Motor neuron (in vitro differentiated cells): ENCODE results near the gene LSAMP. TPM values are rescaled to one million over a fixed set of nuclear protein-coding genes. Genes with fewer than 3 reads are reported as not detected.
A peak's percentile ranks its signal among the peaks of the same experiment; 100 is the strongest.

ENCODE experiments used
- ATAC-seq, 8 experiments: fragments of 200-7000 bp; cut with Tn5 transposase; replicated peaks in 6 of 8; 2 replicates each; pipeline ENCODE4 v1.8.0; 2021; ENCODE audit warnings: mild to moderate bottlenecking in 8 of 8, moderate library complexity in 8 of 8
- H3K27ac ChIP-seq, 2 donors: fragments of 250-450 bp; sonication (Bioruptor Pico); 2 replicates each; pipeline ENCODE4 v1.9.0; 2021; ENCODE audit warnings: antibody characterized with exemption in 2 of 2, mild to moderate bottlenecking in 2 of 2, moderate library complexity in 1 of 2
- H3K4me1 ChIP-seq, 2 donors: fragments of 250-450 bp; sonication (Bioruptor Pico); replicated peaks in 1 of 2; 2 replicates each; pipeline ENCODE4 v1.6.1; 2021; ENCODE audit warnings: antibody characterized with exemption in 2 of 2, mild to moderate bottlenecking in 2 of 2, moderate library complexity in 1 of 2
- H3K4me3 ChIP-seq, 5 donors: fragments of 250-450 bp; sonication (Bioruptor Pico); 2 replicates each; pipeline ENCODE4 v1.9.0; 2021; ENCODE audit warnings: antibody characterized with exemption in 5 of 5, mild to moderate bottlenecking in 5 of 5, moderate library complexity in 4 of 5
- WGBS, 10 experiments: fragments of 450-650 bp; shearing (Covaris generic); methylation state at CpG; one replicate each; pipeline ENCODE4 v1.0.0; 2022; 5-methylcytosine and 5-hydroxymethylcytosine counted together
- in situ Hi-C, 9 experiments: fragments of 400-800 bp; cut with MboI; loops; one replicate each; pipeline ENCODE4 v1.15.0; 2021; ENCODE audit warnings: low sequenced_read_pairs in 9 of 9, low pct_unique_long_range_greater_than_20kb in 2 of 9; ENCODE audit not compliant: unreplicated experiment in 9 of 9
- total RNA-seq, 8 experiments: library from RNA; unstranded; fragments of 300-600 nt; gene quantifications; 2 replicates each; pipeline versions ENCODE4 v1.2.3 to v1.2.4, GENCODE V29; 2022

LSAMP gene
- total RNA-seq, 8 experiments from 2014 or later: 24.4 to 76.5 (median 39.2) TPM

DNA sequence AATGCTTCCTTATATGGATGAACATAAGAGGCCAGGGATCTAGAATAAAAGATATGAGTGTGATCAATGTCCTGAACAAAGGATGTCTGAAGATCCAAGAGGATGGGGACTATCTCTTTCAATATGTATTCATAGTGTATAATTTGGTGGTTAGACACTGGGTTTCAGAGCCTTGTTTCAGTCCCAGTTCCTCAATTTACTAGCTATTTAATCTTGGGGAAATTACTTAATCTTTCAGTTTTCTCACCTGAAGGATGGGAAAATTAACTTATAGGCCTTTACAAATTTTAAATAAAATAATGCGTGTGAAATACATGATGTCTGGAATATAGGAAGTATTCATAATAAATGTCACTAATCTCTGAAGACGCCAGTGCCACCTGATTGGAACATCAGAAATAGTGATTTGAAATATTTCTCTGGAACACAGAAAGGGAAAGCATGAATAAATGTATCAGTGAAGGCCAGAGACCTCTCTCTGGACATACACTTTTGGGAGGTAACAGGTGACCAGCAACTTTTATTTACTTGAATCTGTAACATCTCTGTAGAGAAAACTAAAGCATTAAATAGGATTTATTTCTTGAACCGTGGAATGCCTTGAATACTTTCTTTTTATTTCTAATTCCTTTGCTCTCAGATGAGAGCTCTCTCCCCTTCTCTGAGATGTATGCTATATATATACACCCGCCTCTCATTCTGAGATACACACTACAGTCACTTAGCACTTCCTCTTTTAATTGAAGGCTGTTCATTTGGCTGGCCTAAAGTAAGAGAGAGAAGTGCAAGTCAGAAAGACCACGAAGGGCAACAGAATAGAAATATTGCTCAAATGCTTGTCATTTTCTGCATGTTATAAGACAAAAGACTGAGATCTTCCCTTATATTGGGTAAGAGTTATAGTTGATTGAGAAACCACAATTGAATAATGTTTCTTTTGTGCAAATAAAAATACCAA lies 407.1 kb downstream of the LSAMP start:
- H3K27ac ChIP-seq: no peak overlapping the region
- ATAC-seq: peak in 2 of 8 experiments; percentile 30 to 49
- H3K4me1 ChIP-seq: peaks cover 28 to 29% of the 10 kb centered on the region in 2 donors
- H3K4me3 ChIP-seq: no peak overlapping the region
- 72 to 100% (median 91%) methylated on average over 1 to 5 of the region's 5 CpGs for WGBS, 10 experiments
- in situ Hi-C loops: no loop called here

- peak in 3 of 8 experiments; percentile 44 to 68 (median 60) for ATAC-seq
- in situ Hi-C loops: no loop called here
- 13 to 83% (median 42%) methylated on average over 1 to 3 of the region's 3 CpGs; no CpG with 5 or more reads in 2 of the 10 experiments for WGBS, 10 experiments
These were observed 409.9 kb downstream of the LSAMP start for GRCh38 chr3:116035429-116035828.

GRCh38 chr3:116034794-116035193 lies 410.5 kb downstream of the LSAMP start:
- peak in 4 of 8 experiments; percentile 11 to 81 (median 30) for ATAC-seq
- 0 to 50% (median 13%) methylated on average over 1 of the region's 1 CpG for WGBS, 10 experiments
- H3K4me1 ChIP-seq: peaks cover 21 to 32% of the 10 kb centered on the region in 2 donors
- no peak overlapping the region for H3K27ac ChIP-seq
- in situ Hi-C loops: no loop called here
- H3K4me3 ChIP-seq: no peak overlapping the region

More at GRCh38 chr3:116035429-116035828, 409.9 kb downstream of the LSAMP start:
- Histone ChIP-seq H3K4me1 (peaks cover 27 to 32% of the 10 kb centered on the region in 2 donors), H3K27ac (no peak overlapping the region), H3K4me3 (no peak overlapping the region)

GRCh38 chr3:116034086-116034485 lies 411.2 kb downstream of the LSAMP start:
- peak in 1 of 8 experiments; percentile 12 for ATAC-seq
- no peak overlapping the region for H3K27ac ChIP-seq
- H3K4me3 ChIP-seq: no peak overlapping the region
- 40 to 100% (median 86%) methylated on average over 1 to 2 of the region's 2 CpGs; no CpG with 5 or more reads in 4 of the 10 experiments for WGBS, 10 experiments
- H3K4me1 ChIP-seq: peaks cover 16 to 32% of the 10 kb centered on the region in 2 donors
- in situ Hi-C loops: no loop called here

- in situ Hi-C loops: no loop called here
- H3K4me1 ChIP-seq: peaks cover 13 to 32% of the 10 kb centered on the region in 2 donors
- 80 to 100% (median 96%) methylated on average over 1 to 10 of the region's 10 CpGs; no CpG with 5 or more reads in 5 of the 10 experiments for WGBS, 10 experiments
- H3K27ac ChIP-seq: no peak overlapping the region
- ATAC-seq: peak in 4 of 8 experiments; percentile 10 to 39 (median 22)
- H3K4me3 ChIP-seq: no peak overlapping the region
These were observed 411.8 kb downstream of the LSAMP start for GRCh38 chr3:116033516-116033915.

- Histone ChIP-seq H3K27ac (no peak overlapping the region), H3K4me1 (peaks cover 13 to 32% of the 10 kb centered on the region in 2 donors), H3K4me3 (no peak overlapping the region)
- no peak for ATAC-seq
- in situ Hi-C loops: no loop called here
- WGBS, 10 experiments: 50 to 100% (median 100%) methylated on average over 1 of the region's 1 CpG; no CpG with 5 or more reads in 3 of the 10 experiments
These were observed 413.1 kb downstream of the LSAMP start for GRCh38 chr3:116032176-116032575.

DNA sequence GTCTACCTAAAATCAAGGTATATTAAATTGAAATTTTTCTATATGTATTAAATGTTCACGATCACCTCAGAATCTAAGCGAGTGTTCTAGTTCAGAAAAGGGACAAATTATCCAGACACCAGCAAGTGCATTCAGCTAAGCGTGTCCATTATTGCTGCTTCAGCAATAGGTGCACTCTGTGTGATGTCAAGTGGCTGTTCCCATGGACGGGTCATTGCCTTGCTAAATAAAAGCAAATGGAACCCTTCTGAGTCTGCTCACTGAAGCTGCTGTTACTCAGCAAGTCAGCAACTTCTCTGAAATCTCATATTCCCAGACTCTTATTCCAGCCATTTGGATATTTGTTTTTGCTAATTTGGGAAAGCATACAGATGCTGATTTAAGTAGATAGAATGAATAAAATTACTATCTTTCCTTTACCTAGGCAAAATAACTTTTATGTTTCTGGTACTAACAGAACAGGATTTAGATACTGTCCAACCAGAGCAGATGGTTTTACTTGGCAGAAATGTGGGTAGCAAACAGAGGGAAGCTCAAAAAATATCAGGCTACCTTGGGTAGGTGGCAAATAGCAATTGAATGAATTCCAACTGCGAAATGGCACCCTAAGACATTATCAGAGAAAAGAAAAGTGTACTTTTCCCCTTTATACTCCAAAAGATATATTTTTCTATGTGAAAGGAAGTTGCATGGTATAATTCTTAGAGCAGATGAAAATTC lies 415.0 kb downstream of the LSAMP start:
- Histone ChIP-seq H3K4me3 (no peak overlapping the region), H3K4me1 (peaks cover 13 to 24% of the 10 kb centered on the region in 2 donors), H3K27ac (no peak overlapping the region)
- in situ Hi-C loops: no loop called here
- ATAC-seq: no peak
- 41 to 100% (median 83%) methylated on average over 1 to 5 of the region's 5 CpGs for WGBS, 10 experiments

- WGBS, 10 experiments: 64 to 92% (median 83%) methylated on average over 1 to 2 of the region's 2 CpGs; no CpG with 5 or more reads in 3 of the 10 experiments
- no peak for ATAC-seq
- Histone ChIP-seq H3K4me3 (no peak overlapping the region), H3K4me1 (peaks cover 5 to 13% of the 10 kb centered on the region in 2 donors), H3K27ac (no peak overlapping the region)
- in situ Hi-C loops: no loop called here
These were observed 416.0 kb downstream of the LSAMP start for GRCh38 chr3:116029266-116029665.

GRCh38 chr3:116028157-116028556 lies 417.1 kb downstream of the LSAMP start:
- no peak for ATAC-seq
- Histone ChIP-seq H3K4me3 (no peak overlapping the region), H3K4me1 (peaks cover 0 to 2% of the 10 kb centered on the region in 2 donors), H3K27ac (no peak overlapping the region)
- 80 to 100% (median 100%) methylated on average over 1 of the region's 1 CpG; no CpG with 5 or more reads in 1 of the 10 experiments for WGBS, 10 experiments
- in situ Hi-C loops: no loop called here

DNA sequence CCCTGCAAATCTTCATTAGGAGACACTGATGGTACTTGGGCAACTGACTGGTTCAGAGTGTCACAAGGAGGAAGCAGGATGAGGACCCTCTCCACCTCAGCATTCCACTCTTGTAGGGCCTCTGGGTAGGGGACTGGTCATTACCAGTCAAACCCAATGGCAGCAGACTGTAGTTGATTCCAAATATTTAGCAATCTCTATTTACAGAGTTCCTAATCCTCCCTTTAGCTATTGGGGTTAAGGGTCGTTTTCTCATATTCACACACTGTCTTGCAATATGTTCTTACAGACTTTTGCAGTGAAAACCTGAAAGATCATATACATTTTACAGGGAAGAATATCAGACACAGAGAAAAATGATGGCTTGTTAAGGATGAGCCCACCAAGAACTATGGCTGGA lies 424.3 kb downstream of the LSAMP start:
- in situ Hi-C loops: no loop called here
- WGBS, 10 experiments: 82 to 100% (median 100%) methylated on average over 1 of the region's 1 CpG; no CpG with 5 or more reads in 4 of the 10 experiments
- Histone ChIP-seq H3K27ac (no peak overlapping the region), H3K4me3 (no peak overlapping the region), H3K4me1 (peaks cover 3 to 10% of the 10 kb centered on the region in 2 donors)
- ATAC-seq: peak in 1 of 8 experiments; percentile 46

DNA sequence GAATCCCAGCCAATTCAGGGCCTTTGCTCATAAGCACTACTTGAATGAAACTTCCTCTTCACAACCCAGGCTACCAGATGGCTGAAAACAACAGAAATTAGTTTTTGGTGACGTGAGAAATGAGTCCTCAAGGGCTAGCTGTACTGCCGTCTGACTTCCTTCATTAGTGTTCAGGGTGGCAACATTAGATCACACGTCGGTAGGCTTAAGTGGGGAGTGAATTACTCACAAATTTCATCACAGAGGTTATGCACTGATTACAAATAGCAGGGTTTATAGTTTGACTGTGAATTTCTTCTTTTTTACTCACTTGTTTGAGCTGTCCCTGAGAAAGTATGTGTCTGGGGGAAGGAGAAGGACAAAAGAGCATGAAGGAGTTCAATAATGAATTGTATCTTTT lies 424.8 kb downstream of the LSAMP start:
- Histone ChIP-seq H3K4me1 (peaks cover 3 to 10% of the 10 kb centered on the region in 2 donors), H3K4me3 (no peak overlapping the region), H3K27ac (no peak overlapping the region)
- peak in 6 of 8 experiments; percentile 47 to 96 (median 90) for ATAC-seq
- 6 to 80% (median 38%) methylated on average over 2 to 4 of the region's 4 CpGs; no CpG with 5 or more reads in 1 of the 10 experiments for WGBS, 10 experiments
- in situ Hi-C loops: no loop called here

- in situ Hi-C loops: no loop called here
- H3K27ac ChIP-seq: no peak overlapping the region
- H3K4me3 ChIP-seq: no peak overlapping the region
- 83 to 100% (median 96%) methylated on average over 1 to 4 of the region's 4 CpGs; no CpG with 5 or more reads in 2 of the 10 experiments for WGBS, 10 experiments
- no peak for ATAC-seq
- peaks cover 3 to 10% of the 10 kb centered on the region in 2 donors for H3K4me1 ChIP-seq
These were observed 426.0 kb downstream of the LSAMP start for GRCh38 chr3:116019254-116019763.
